Chondrocyte (in vitro differentiated cells): ENCODE data around the gene CFAP90. TPM values are rescaled to one million over a fixed set of nuclear protein-coding genes. Genes with fewer than 3 reads are reported as not detected.
A peak's percentile ranks its signal among the peaks of the same experiment; 100 is the strongest.

Experiments used
- DNase-seq: peaks from one replicate; pipeline ENCODE4 v3.0.0; 2021; ENCODE audit warnings: mixed read lengths, low spot score
- H3K27ac Mint-ChIP-seq: one replicate; pipeline ENCODE4 v1.8.0; 2021; ENCODE audit warnings: mild to moderate bottlenecking, moderate library complexity, mixed read lengths; ENCODE audit not compliant: unreplicated experiment
- H3K27me3 Mint-ChIP-seq: 2 replicates; pipeline ENCODE4 v1.8.0; 2021; ENCODE audit warnings: low read depth, mixed read lengths
- H3K36me3 Mint-ChIP-seq: 2 replicates; pipeline ENCODE4 v1.8.0; 2021; ENCODE audit warnings: low read depth, mixed read lengths
- H3K4me1 Mint-ChIP-seq: 2 replicates; pipeline ENCODE4 v1.8.0; 2021; ENCODE audit warnings: low read depth, mild to moderate bottlenecking, mixed read lengths
- H3K4me3 Mint-ChIP-seq: one replicate; pipeline ENCODE4 v1.8.0; 2021; ENCODE audit warnings: mild to moderate bottlenecking, moderate library complexity, mixed read lengths; ENCODE audit not compliant: unreplicated experiment
- H3K9me3 Mint-ChIP-seq: 2 replicates; pipeline ENCODE4 v1.8.0; 2021; ENCODE audit warnings: low read depth, mixed read lengths
- CTCF ChIP-seq: fragments of 200-600 bp; sonication (generic); IDR thresholded peaks from 2 replicates; pipeline ENCODE4 v1.5.0; 2021; ENCODE audit warnings: antibody characterized with exemption, mild to moderate bottlenecking, moderate library complexity
- total RNA-seq: library from RNA; stranded (reverse); gene quantifications from 3 replicates; pipeline ENCODE4 v1.2.1, GENCODE V29; 2021

Gene CFAP90
- total RNA-seq, 1 donor from 2014 or later, result 0.27 TPM

GRCh38 chr5:7886849-7887475, 36.0 kb upstream of the CFAP90 start:
- TF ChIP-seq CTCF, result peak; percentile 88
- Mint-ChIP-seq H3K4me3 (no peak overlapping the region), H3K27me3 (no peaks in the 10 kb centered on the region), H3K9me3 (no peaks in the 10 kb centered on the region), H3K36me3 (peaks cover 19% of the 10 kb centered on the region), H3K27ac (no peak overlapping the region), H3K4me1 (peaks cover 12% of the 10 kb centered on the region)
- DNase-seq, result no peak

GRCh38 chr5:7884491-7885267, 33.7 kb upstream of the CFAP90 start:
- H3K4me3 Mint-ChIP-seq, result no peak overlapping the region
- peaks cover 12% of the 10 kb centered on the region for H3K4me1 Mint-ChIP-seq
- DNase-seq, result no peak
- no peak overlapping the region for H3K27ac Mint-ChIP-seq
- H3K36me3 Mint-ChIP-seq, result peaks cover 22% of the 10 kb centered on the region
- no peaks in the 10 kb centered on the region for H3K9me3 Mint-ChIP-seq
- no peak for TF ChIP-seq CTCF
- H3K27me3 Mint-ChIP-seq, result no peaks in the 10 kb centered on the region

DNA sequence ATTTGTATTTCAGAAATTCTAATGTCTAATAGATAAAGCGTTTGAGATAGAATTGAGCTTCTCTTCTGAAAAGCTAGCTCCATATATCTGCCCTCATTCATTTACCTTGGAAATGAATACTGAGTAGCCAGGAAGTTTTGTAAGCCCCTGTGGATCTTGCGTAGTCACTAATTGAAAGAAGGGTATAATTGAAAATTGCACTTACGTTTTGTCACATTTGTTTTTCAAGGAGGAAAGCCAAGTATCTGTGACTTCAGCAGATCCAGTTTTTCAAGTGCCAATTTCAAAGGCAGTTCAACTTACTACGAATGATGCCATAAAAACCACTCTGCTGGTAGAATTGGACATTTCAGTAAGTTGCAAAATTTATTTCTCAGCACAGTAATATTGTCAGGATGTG, 32.0 kb upstream of the CFAP90 start:
- Mint-ChIP-seq H3K27me3 (no peaks in the 10 kb centered on the region), H3K9me3 (no peaks in the 10 kb centered on the region), H3K36me3 (peaks cover 24% of the 10 kb centered on the region), H3K4me1 (peaks cover 18% of the 10 kb centered on the region), H3K27ac (no peak overlapping the region), H3K4me3 (no peak overlapping the region)
- TF ChIP-seq CTCF, result no peak
- DNase-seq, result no peak

GRCh38 chr5:7881816-7882215, 30.9 kb upstream of the CFAP90 start:
- Mint-ChIP-seq H3K27me3 (no peaks in the 10 kb centered on the region), H3K4me3 (no peak overlapping the region), H3K36me3 (peaks cover 28% of the 10 kb centered on the region), H3K27ac (no peak overlapping the region), H3K9me3 (no peaks in the 10 kb centered on the region), H3K4me1 (peaks cover 16% of the 10 kb centered on the region)
- DNase-seq, result no peak
- TF ChIP-seq CTCF, result no peak

GRCh38 chr5:7881091-7881490, 30.2 kb upstream of the CFAP90 start:
- Mint-ChIP-seq H3K36me3 (peaks cover 31% of the 10 kb centered on the region), H3K4me3 (no peak overlapping the region), H3K27me3 (no peaks in the 10 kb centered on the region), H3K27ac (peak overlapping the region; percentile 32), H3K4me1 (peaks cover 16% of the 10 kb centered on the region), H3K9me3 (no peaks in the 10 kb centered on the region)
- no peak for TF ChIP-seq CTCF
- no peak for DNase-seq
